ENCODE data around the gene ZNF853. TPM values are rescaled to one million over a fixed set of nuclear protein-coding genes. Genes with fewer than 3 reads are reported as not detected.

ZNF853 gene
- total and polyA plus RNA-seq, 4 donors, result 0.04 to 3.0 (median 0.51) TPM

DNA sequence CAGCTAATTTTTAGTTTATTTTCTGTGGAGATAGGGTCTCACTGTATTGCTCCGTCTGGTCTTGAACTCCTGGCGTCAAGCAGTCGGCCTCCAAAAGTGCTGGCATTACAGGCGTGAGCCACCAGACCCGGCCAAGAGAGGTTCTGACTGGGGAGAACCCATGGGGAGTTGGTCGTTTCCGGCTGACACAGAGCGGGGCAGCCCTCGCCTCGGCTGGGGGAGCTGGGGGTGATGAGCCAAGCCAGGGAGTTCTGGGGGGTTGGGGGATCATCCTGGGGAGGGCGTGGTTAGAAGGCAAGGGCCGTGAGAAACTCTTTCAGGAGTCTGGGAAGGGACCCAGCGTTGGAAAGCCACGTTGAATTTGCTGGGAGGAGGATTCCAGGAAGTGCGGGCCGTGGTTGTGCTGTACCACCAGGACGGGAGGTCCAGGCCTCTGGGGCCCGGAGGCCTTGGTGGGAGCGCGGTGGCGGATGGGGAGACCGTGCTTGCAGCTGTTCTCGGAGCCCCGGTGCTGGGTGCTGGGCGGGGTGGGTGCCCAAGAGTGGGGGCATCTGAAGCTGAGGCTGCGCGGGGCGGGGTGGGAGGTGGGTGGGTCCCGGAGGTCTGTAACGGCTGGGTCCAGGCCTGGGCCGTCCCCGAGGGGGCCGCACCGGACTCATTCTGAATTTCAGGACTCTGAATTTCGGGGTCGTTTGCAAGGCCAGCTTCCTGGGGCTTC, 8.4 kb upstream of the ZNF853 start:
- H3K27ac ChIP-seq (ENCODE audit: low read depth in 1 of 2, low read length in 2 of 2), result no peak overlapping the region
- H3K27me3 ChIP-seq (ENCODE audit: control insufficient read depth in 4 of 4, insufficient read depth in 4 of 4, low read length in 3 of 4), result no peaks in the 10 kb centered on the region
- no peak overlapping the region for H3K9ac ChIP-seq (ENCODE audit: low read depth in 1 of 2, low read length in 2 of 2)
- DNase-seq (ENCODE audit: low spot score), result no peak
- WGBS, result 96% methylated on average over 36 of the region's 36 CpGs
- no peaks in the 10 kb centered on the region for H3K4me1 ChIP-seq (ENCODE audit: control insufficient read depth in 4 of 4, insufficient read depth in 4 of 4, low read length in 3 of 4)
- H3K4me3 ChIP-seq (ENCODE audit: low read depth in 1 of 3, low read length in 3 of 3), result no peak overlapping the region
- TF ChIP-seq JUND (IDR thresholded peaks at IDR 0.05) (no peak), TAF1 (conservative IDR thresholded peaks at IDR 0.05) (no peak), HNF4A (conservative IDR thresholded peaks at IDR 0.05) (no peak), RXRA (IDR thresholded peaks at IDR 0.05) (no peak), FOXA2 (IDR thresholded peaks at IDR 0.05) (no peak), NR2F2 (IDR thresholded peaks at IDR 0.05) (no peak), HNF4G (IDR thresholded peaks at IDR 0.05) (no peak), YY1 (IDR thresholded peaks at IDR 0.05) (no peak), FOXA1 (IDR thresholded peaks at IDR 0.05) (no peak)
- TF ChIP-seq, protein P1, sequence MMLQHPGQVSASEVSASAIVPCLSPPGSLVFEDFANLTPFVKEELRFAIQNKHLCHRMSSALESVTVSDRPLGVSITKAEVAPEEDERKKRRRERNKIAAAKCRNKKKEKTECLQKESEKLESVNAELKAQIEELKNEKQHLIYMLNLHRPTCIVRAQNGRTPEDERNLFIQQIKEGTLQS (IDR thresholded peaks at IDR 0.05), result no peak
- TF ChIP-seq, protein P2, sequence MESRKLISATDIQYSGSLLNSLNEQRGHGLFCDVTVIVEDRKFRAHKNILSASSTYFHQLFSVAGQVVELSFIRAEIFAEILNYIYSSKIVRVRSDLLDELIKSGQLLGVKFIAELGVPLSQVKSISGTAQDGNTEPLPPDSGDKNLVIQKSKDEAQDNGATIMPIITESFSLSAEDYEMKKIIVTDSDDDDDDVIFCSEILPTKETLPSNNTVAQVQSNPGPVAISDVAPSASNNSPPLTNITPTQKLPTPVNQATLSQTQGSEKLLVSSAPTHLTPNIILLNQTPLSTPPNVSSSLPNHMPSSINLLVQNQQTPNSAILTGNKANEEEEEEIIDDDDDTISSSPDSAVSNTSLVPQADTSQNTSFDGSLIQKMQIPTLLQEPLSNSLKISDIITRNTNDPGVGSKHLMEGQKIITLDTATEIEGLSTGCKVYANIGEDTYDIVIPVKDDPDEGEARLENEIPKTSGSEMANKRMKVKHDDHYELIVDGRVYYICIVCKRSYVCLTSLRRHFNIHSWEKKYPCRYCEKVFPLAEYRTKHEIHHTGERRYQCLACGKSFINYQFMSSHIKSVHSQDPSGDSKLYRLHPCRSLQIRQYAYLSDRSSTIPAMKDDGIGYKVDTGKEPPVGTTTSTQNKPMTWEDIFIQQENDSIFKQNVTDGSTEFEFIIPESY (IDR thresholded peaks at IDR 0.05), result no peak
- H3K36me3 ChIP-seq (ENCODE audit: control insufficient read depth in 4 of 4, insufficient read depth in 3 of 4, low read depth in 1 of 4, low read length in 3 of 4), result peaks cover 2 to 27% (median 8%) of the 10 kb centered on the region in 4 donors
- H3K9me3 ChIP-seq (ENCODE audit: control insufficient read depth in 4 of 4, low read length in 3 of 4), result no peaks in the 10 kb centered on the region

DNA sequence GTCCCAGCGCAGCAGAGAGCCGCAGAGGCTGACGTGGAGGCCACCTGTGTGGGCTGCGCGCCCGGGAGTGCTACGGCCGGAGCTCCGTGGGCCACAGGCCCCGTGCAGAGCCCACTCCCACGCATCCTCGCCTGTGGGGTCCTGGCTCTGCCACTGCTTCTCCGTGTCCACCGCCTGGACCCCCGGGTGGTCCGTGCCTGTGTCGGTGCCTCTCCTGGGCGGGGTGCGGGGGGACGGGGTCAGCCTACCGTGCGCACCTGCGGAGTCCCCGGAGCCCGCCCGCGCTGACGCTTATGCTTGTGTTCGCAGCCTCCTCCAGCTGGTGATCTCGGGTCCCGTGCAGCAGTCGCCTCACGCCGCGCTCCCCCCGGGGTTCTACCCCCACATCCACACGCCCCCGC, 7.8 kb upstream of the ZNF853 start:
- Histone ChIP-seq H3K27ac (ENCODE audit: low read depth in 1 of 2, low read length in 2 of 2) (no peak overlapping the region), H3K4me1 (ENCODE audit: control insufficient read depth in 4 of 4, insufficient read depth in 4 of 4, low read length in 3 of 4) (no peaks in the 10 kb centered on the region), H3K36me3 (ENCODE audit: control insufficient read depth in 4 of 4, insufficient read depth in 3 of 4, low read depth in 1 of 4, low read length in 3 of 4) (peaks cover 2 to 23% (median 7%) of the 10 kb centered on the region in 4 donors), H3K9me3 (ENCODE audit: control insufficient read depth in 4 of 4, low read length in 3 of 4) (no peaks in the 10 kb centered on the region), H3K4me3 (ENCODE audit: low read depth in 1 of 3, low read length in 3 of 3) (no peak overlapping the region), H3K9ac (ENCODE audit: low read depth in 1 of 2, low read length in 2 of 2) (no peak overlapping the region), H3K27me3 (ENCODE audit: control insufficient read depth in 4 of 4, insufficient read depth in 4 of 4, low read length in 3 of 4) (no peaks in the 10 kb centered on the region)
- TF ChIP-seq, protein P3, sequence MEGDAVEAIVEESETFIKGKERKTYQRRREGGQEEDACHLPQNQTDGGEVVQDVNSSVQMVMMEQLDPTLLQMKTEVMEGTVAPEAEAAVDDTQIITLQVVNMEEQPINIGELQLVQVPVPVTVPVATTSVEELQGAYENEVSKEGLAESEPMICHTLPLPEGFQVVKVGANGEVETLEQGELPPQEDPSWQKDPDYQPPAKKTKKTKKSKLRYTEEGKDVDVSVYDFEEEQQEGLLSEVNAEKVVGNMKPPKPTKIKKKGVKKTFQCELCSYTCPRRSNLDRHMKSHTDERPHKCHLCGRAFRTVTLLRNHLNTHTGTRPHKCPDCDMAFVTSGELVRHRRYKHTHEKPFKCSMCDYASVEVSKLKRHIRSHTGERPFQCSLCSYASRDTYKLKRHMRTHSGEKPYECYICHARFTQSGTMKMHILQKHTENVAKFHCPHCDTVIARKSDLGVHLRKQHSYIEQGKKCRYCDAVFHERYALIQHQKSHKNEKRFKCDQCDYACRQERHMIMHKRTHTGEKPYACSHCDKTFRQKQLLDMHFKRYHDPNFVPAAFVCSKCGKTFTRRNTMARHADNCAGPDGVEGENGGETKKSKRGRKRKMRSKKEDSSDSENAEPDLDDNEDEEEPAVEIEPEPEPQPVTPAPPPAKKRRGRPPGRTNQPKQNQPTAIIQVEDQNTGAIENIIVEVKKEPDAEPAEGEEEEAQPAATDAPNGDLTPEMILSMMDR (IDR thresholded peaks at IDR 0.05; ENCODE audit: low read depth, low read length, missing input control), result no peak
- TF ChIP-seq, protein P2 (IDR thresholded peaks at IDR 0.05), result no peak
- TF ChIP-seq, protein P4, sequence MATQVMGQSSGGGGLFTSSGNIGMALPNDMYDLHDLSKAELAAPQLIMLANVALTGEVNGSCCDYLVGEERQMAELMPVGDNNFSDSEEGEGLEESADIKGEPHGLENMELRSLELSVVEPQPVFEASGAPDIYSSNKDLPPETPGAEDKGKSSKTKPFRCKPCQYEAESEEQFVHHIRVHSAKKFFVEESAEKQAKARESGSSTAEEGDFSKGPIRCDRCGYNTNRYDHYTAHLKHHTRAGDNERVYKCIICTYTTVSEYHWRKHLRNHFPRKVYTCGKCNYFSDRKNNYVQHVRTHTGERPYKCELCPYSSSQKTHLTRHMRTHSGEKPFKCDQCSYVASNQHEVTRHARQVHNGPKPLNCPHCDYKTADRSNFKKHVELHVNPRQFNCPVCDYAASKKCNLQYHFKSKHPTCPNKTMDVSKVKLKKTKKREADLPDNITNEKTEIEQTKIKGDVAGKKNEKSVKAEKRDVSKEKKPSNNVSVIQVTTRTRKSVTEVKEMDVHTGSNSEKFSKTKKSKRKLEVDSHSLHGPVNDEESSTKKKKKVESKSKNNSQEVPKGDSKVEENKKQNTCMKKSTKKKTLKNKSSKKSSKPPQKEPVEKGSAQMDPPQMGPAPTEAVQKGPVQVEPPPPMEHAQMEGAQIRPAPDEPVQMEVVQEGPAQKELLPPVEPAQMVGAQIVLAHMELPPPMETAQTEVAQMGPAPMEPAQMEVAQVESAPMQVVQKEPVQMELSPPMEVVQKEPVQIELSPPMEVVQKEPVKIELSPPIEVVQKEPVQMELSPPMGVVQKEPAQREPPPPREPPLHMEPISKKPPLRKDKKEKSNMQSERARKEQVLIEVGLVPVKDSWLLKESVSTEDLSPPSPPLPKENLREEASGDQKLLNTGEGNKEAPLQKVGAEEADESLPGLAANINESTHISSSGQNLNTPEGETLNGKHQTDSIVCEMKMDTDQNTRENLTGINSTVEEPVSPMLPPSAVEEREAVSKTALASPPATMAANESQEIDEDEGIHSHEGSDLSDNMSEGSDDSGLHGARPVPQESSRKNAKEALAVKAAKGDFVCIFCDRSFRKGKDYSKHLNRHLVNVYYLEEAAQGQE (IDR thresholded peaks at IDR 0.05), result no peak
- TF ChIP-seq FOXA2 (IDR thresholded peaks at IDR 0.05) (no peak), GABPA (IDR thresholded peaks at IDR 0.05 in 1 of 2, conservative IDR thresholded peaks at IDR 0.05 in 1 of 2) (no peak), TAF1 (conservative IDR thresholded peaks at IDR 0.05) (no peak), HNF4G (IDR thresholded peaks at IDR 0.05) (no peak), FOXA1 (IDR thresholded peaks at IDR 0.05) (no peak), SP1 (IDR thresholded peaks at IDR 0.05) (no peak), RXRA (IDR thresholded peaks at IDR 0.05) (no peak), EGR1 (IDR thresholded peaks at IDR 0.05; ENCODE audit: low read depth in 2 of 2) (no peak), YY1 (IDR thresholded peaks at IDR 0.05) (no peak), RAD21 (IDR thresholded peaks at IDR 0.05) (no peak), JUND (IDR thresholded peaks at IDR 0.05) (no peak), HNF4A (conservative IDR thresholded peaks at IDR 0.05) (no peak), NR2F2 (IDR thresholded peaks at IDR 0.05) (no peak)
- TF ChIP-seq, protein P1 (IDR thresholded peaks at IDR 0.05), result no peak
- TF ChIP-seq, protein P5, sequence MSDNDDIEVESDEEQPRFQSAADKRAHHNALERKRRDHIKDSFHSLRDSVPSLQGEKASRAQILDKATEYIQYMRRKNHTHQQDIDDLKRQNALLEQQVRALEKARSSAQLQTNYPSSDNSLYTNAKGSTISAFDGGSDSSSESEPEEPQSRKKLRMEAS (IDR thresholded peaks at IDR 0.05), result no peak
- WGBS, result 96% methylated on average over 38 of the region's 38 CpGs
- no peak for DNase-seq (ENCODE audit: low spot score)

Measured in liver (tissue), 9 donors.